ENCODE data around the gene NPAS3.
"Not testable (repeated sequence)": the region's sequence is repeated elsewhere in the genome, so short reads cannot be mapped to it uniquely, and the experiment has no call there.

Gene NPAS3

GRCh38 chr14:33070475-33070874, 131.8 kb downstream of the NPAS3 start:
- no peaks in the 10 kb centered on the region for H3K36me3 ChIP-seq (ENCODE audit: insufficient read depth, low read length)
- H3K4me3 ChIP-seq (ENCODE audit: low read depth in 1 of 2, low read length in 2 of 2) = no peak overlapping the region
- no peak for ATAC-seq (ENCODE audit: insufficient read depth, low read depth)
- TF ChIP-seq EZH2 (IDR thresholded peaks at IDR 0.05; ENCODE audit: borderline replicate concordance, low read depth, low read length, severe bottlenecking) (no peak), CTCF (IDR thresholded peaks at IDR 0.05; ENCODE audit: borderline replicate concordance, extremely low read depth, low read length, poor library complexity, severe bottlenecking) (no peak)
- H3K27ac ChIP-seq (ENCODE audit: low read length) = no peak overlapping the region
- H3K4me1 ChIP-seq (ENCODE audit: insufficient read depth, low read length) = no peaks in the 10 kb centered on the region
- no peaks in the 10 kb centered on the region for H3K9me3 ChIP-seq (ENCODE audit: insufficient read depth, low read length, severe bottlenecking)
- no peaks in the 10 kb centered on the region for H3K27me3 ChIP-seq (ENCODE audit: insufficient read depth, low read length, poor library complexity)
- H2AFZ ChIP-seq (ENCODE audit: low read depth, low read length) = no peak overlapping the region
- DNase-seq = no peak
- no peak overlapping the region for H3K9ac ChIP-seq (ENCODE audit: low read depth, low read length)
- H3K79me2 ChIP-seq (ENCODE audit: insufficient read depth, low read length) = no peaks in the 10 kb centered on the region
- no peaks in the 10 kb centered on the region for H4K20me1 ChIP-seq (ENCODE audit: insufficient read depth, low read length)
- no peak overlapping the region for H3K4me2 ChIP-seq (ENCODE audit: insufficient read depth, low read length)

- no peak overlapping the region for H2AFZ ChIP-seq (ENCODE audit: low read depth, low read length)
- no peaks in the 10 kb centered on the region for H4K20me1 ChIP-seq (ENCODE audit: insufficient read depth, low read length)
- no peak overlapping the region for H3K4me2 ChIP-seq (ENCODE audit: insufficient read depth, low read length)
- no peak overlapping the region for H3K9ac ChIP-seq (ENCODE audit: low read depth, low read length)
- no peaks in the 10 kb centered on the region for H3K36me3 ChIP-seq (ENCODE audit: insufficient read depth, low read length)
- no peaks in the 10 kb centered on the region for H3K27me3 ChIP-seq (ENCODE audit: insufficient read depth, low read length, poor library complexity)
- no peak overlapping the region for H3K27ac ChIP-seq (ENCODE audit: low read length)
- DNase-seq = no peak
- no peak overlapping the region for H3K4me3 ChIP-seq (ENCODE audit: low read depth in 1 of 2, low read length in 2 of 2)
- no peak for TF ChIP-seq CTCF (IDR thresholded peaks at IDR 0.05; ENCODE audit: borderline replicate concordance, extremely low read depth, low read length, poor library complexity, severe bottlenecking)
- no peak for TF ChIP-seq EZH2 (IDR thresholded peaks at IDR 0.05; ENCODE audit: borderline replicate concordance, low read depth, low read length, severe bottlenecking)
- H3K79me2 ChIP-seq (ENCODE audit: insufficient read depth, low read length) = no peaks in the 10 kb centered on the region
- H3K4me1 ChIP-seq (ENCODE audit: insufficient read depth, low read length) = no peaks in the 10 kb centered on the region
- no peak for ATAC-seq (ENCODE audit: insufficient read depth, low read depth)
- no peaks in the 10 kb centered on the region for H3K9me3 ChIP-seq (ENCODE audit: insufficient read depth, low read length, severe bottlenecking)
These were observed 134.3 kb downstream of the NPAS3 start for GRCh38 chr14:33073023-33073422.

- no peak overlapping the region for H2AFZ ChIP-seq (ENCODE audit: low read depth, low read length)
- TF ChIP-seq EZH2 (IDR thresholded peaks at IDR 0.05; ENCODE audit: borderline replicate concordance, low read depth, low read length, severe bottlenecking) (no peak), CTCF (IDR thresholded peaks at IDR 0.05; ENCODE audit: borderline replicate concordance, extremely low read depth, low read length, poor library complexity, severe bottlenecking) (no peak)
- H3K4me2 ChIP-seq (ENCODE audit: insufficient read depth, low read length) = no peak overlapping the region
These were observed 142.6 kb downstream of the NPAS3 start for GRCh38 chr14:33081259-33081658.

GRCh38 chr14:33085799-33086198, 147.1 kb downstream of the NPAS3 start:
- Histone ChIP-seq H3K4me2 (ENCODE audit: insufficient read depth, low read length) (no peak overlapping the region), H3K4me3 (ENCODE audit: low read depth in 1 of 2, low read length in 2 of 2) (no peak overlapping the region), H3K9me3 (ENCODE audit: insufficient read depth, low read length, severe bottlenecking) (no peaks in the 10 kb centered on the region), H3K9ac (ENCODE audit: low read depth, low read length) (no peak overlapping the region), H3K79me2 (ENCODE audit: insufficient read depth, low read length) (no peaks in the 10 kb centered on the region), H3K27ac (ENCODE audit: low read length) (no peak overlapping the region), H4K20me1 (ENCODE audit: insufficient read depth, low read length) (no peaks in the 10 kb centered on the region), H3K36me3 (ENCODE audit: insufficient read depth, low read length) (no peaks in the 10 kb centered on the region), H2AFZ (ENCODE audit: low read depth, low read length) (no peak overlapping the region), H3K27me3 (ENCODE audit: insufficient read depth, low read length, poor library complexity) (no peaks in the 10 kb centered on the region), H3K4me1 (ENCODE audit: insufficient read depth, low read length) (no peaks in the 10 kb centered on the region)
- no peak for DNase-seq
- no peak for ATAC-seq (ENCODE audit: insufficient read depth, low read depth)
- TF ChIP-seq CTCF (IDR thresholded peaks at IDR 0.05; ENCODE audit: borderline replicate concordance, extremely low read depth, low read length, poor library complexity, severe bottlenecking) (no peak), EZH2 (IDR thresholded peaks at IDR 0.05; ENCODE audit: borderline replicate concordance, low read depth, low read length, severe bottlenecking) (no peak)

More at GRCh38 chr14:33081259-33081658, 142.6 kb downstream of the NPAS3 start:
- H3K27me3 ChIP-seq (ENCODE audit: insufficient read depth, low read length, poor library complexity) = no peaks in the 10 kb centered on the region
- ATAC-seq (ENCODE audit: insufficient read depth, low read depth) (no peak), DNase-seq (no peak)
- no peaks in the 10 kb centered on the region for H3K4me1 ChIP-seq (ENCODE audit: insufficient read depth, low read length)
- no peak overlapping the region for H3K9ac ChIP-seq (ENCODE audit: low read depth, low read length)
- no peaks in the 10 kb centered on the region for H3K79me2 ChIP-seq (ENCODE audit: insufficient read depth, low read length)
- no peak overlapping the region for H3K4me3 ChIP-seq (ENCODE audit: low read depth in 1 of 2, low read length in 2 of 2)
- H3K36me3 ChIP-seq (ENCODE audit: insufficient read depth, low read length) = no peaks in the 10 kb centered on the region
- H4K20me1 ChIP-seq (ENCODE audit: insufficient read depth, low read length) = no peaks in the 10 kb centered on the region
- no peak overlapping the region for H3K27ac ChIP-seq (ENCODE audit: low read length)
- H3K9me3 ChIP-seq (ENCODE audit: insufficient read depth, low read length, severe bottlenecking) = no peaks in the 10 kb centered on the region

GRCh38 chr14:33088274-33088673, 149.6 kb downstream of the NPAS3 start:
- H4K20me1 ChIP-seq (ENCODE audit: insufficient read depth, low read length); H2AFZ ChIP-seq (ENCODE audit: low read depth, low read length); H3K4me1 ChIP-seq (ENCODE audit: insufficient read depth, low read length); H3K36me3 ChIP-seq (ENCODE audit: insufficient read depth, low read length); H3K9me3 ChIP-seq (ENCODE audit: insufficient read depth, low read length, severe bottlenecking); H3K27ac ChIP-seq (ENCODE audit: low read length); H3K79me2 ChIP-seq (ENCODE audit: insufficient read depth, low read length); H3K27me3 ChIP-seq (ENCODE audit: insufficient read depth, low read length, poor library complexity); H3K9ac ChIP-seq (ENCODE audit: low read depth, low read length); DNase-seq; H3K4me2 ChIP-seq (ENCODE audit: insufficient read depth, low read length); ATAC-seq (ENCODE audit: insufficient read depth, low read depth); H3K4me3 ChIP-seq (ENCODE audit: low read depth in 1 of 2, low read length in 2 of 2): not testable (repeated sequence)

Measured in DND-41 (cell line).